LNCaP clone FGC (cell line): ENCODE measurements around the gene NLRP10.
"Not testable (repeated sequence)": the region's sequence is repeated elsewhere in the genome, so short reads cannot be mapped to it uniquely, and the experiment has no call there.

Experiments
- DNase-seq: peaks from one replicate; pipeline ENCODE4 v3.0.0-alpha.2; 2011; ENCODE audit warnings: low read depth
- H3K4me3 ChIP-seq: 2 replicates; pipeline ENCODE4 v1.5.1; 2011; ENCODE audit warnings: mild to moderate bottlenecking, low read depth, low read length, control low read depth
- CTCF ChIP-seq: IDR thresholded peaks from 2 replicates; pipeline ENCODE4 v1.5.1; 2012; ENCODE audit warnings: mild to moderate bottlenecking; ENCODE audit not compliant: control insufficient read depth, insufficient read depth; ENCODE audit errors: extremely low read depth

The NLRP10 gene

GRCh38 chr11:7994581-7995278, 29.5 kb upstream of the NLRP10 start:
- no peak for TF ChIP-seq CTCF
- no peak for DNase-seq
- no peak overlapping the region for H3K4me3 ChIP-seq

GRCh38 chr11:7987560-7987883, 22.3 kb upstream of the NLRP10 start:
- H3K4me3 ChIP-seq: peak overlapping the region; percentile 62
- not testable (repeated sequence) for DNase-seq

- H3K4me3 ChIP-seq: peak within 1 kb of the TSS; percentile 62
- DNase-seq: peak; percentile 100
- peak; percentile 89 for TF ChIP-seq CTCF
These were observed 21.7 kb upstream of the NLRP10 start, which contains the start of gene EIF3F for GRCh38 chr11:7986768-7987559. EIF3F (plus strand) TSS chr11:7987337; CDS start chr11:7987353, 16 bp downstream.

GRCh38 chr11:7983832-7984590, 18.8 kb upstream of the NLRP10 start:
- no peak for TF ChIP-seq CTCF
- no peak for DNase-seq
- no peak overlapping the region for H3K4me3 ChIP-seq

GRCh38 chr11:7982582-7983119, 17.4 kb upstream of the NLRP10 start:
- TF ChIP-seq CTCF: no peak
- DNase-seq: no peak

GRCh38 chr11:7981619-7982157, 16.4 kb upstream of the NLRP10 start:
- no peak for TF ChIP-seq CTCF
- DNase-seq: no peak
- H3K4me3 ChIP-seq: no peak overlapping the region

More at GRCh38 chr11:7982582-7983119, 17.4 kb upstream of the NLRP10 start:
- H3K4me3 ChIP-seq: no peak overlapping the region
